Iris pigment epithelial cell (primary cell): ENCODE measurements around the gene OR52B4.
"Not testable (repeated sequence)": the region's sequence is repeated elsewhere in the genome, so short reads cannot be mapped to it uniquely, and the experiment has no call there.

Experiments used
- DNase-seq: peaks from one replicate; pipeline ENCODE4 v3.0.0-alpha.2; 2011; ENCODE audit warnings: low read depth

The OR52B4 gene

GRCh38 chr11:4368286-4368685 lies at the start of gene OR52B4:
OR52B4 (minus strand) TSS chr11:4368386; CDS start chr11:4368295, 91 bp downstream.
- DNase-seq = no peak

- no peak for DNase-seq
Observed at GRCh38 chr11:4416816-4417215, 48.6 kb upstream of the OR52B4 start.

- DNase-seq = no peak
Observed at GRCh38 chr11:4416306-4416705, 48.1 kb upstream of the OR52B4 start.

- not testable (repeated sequence) for DNase-seq
Observed at GRCh38 chr11:4406206-4406605, 38.0 kb upstream of the OR52B4 start.

GRCh38 chr11:4393858-4394223 lies 25.7 kb upstream of the OR52B4 start:
- DNase-seq = no peak

- DNase-seq = peak; percentile 88
Observed at GRCh38 chr11:4393209-4393857, 25.1 kb upstream of the OR52B4 start, which contains the start of gene TRIM21. TRIM21 (minus strand) TSS chr11:4393702; CDS start chr11:4390409, 3,293 bp downstream.

- DNase-seq = no peak
Observed at GRCh38 chr11:4388221-4388620, 20.0 kb upstream of the OR52B4 start.

- DNase-seq = no peak
Observed at GRCh38 chr11:4385978-4386740, 18.0 kb upstream of the OR52B4 start.

GRCh38 chr11:4381901-4382300 lies 13.7 kb upstream of the OR52B4 start:
- no peak for DNase-seq

- no peak for DNase-seq
Observed at GRCh38 chr11:4375431-4376140, 7.4 kb upstream of the OR52B4 start.

- no peak for DNase-seq
Observed at GRCh38 chr11:4370166-4370565, 2.0 kb upstream of the OR52B4 start.

GRCh38 chr11:4348142-4348541 lies 20.0 kb downstream of the OR52B4 start:
- not testable (repeated sequence) for DNase-seq

GRCh38 chr11:4345366-4345765 lies 22.8 kb downstream of the OR52B4 start:
- not testable (repeated sequence) for DNase-seq

GRCh38 chr11:4334356-4334755 lies 33.8 kb downstream of the OR52B4 start:
- DNase-seq = not testable (repeated sequence)
